ENCODE results near the gene MCC. TPM values are rescaled to one million over a fixed set of nuclear protein-coding genes. Genes with fewer than 3 reads are reported as not detected.
A peak's percentile ranks its signal among the peaks of the same experiment; 100 is the strongest.

Gene MCC
- 1 to 10 TPM; 4.3 TPM for total RNA-seq

DNA sequence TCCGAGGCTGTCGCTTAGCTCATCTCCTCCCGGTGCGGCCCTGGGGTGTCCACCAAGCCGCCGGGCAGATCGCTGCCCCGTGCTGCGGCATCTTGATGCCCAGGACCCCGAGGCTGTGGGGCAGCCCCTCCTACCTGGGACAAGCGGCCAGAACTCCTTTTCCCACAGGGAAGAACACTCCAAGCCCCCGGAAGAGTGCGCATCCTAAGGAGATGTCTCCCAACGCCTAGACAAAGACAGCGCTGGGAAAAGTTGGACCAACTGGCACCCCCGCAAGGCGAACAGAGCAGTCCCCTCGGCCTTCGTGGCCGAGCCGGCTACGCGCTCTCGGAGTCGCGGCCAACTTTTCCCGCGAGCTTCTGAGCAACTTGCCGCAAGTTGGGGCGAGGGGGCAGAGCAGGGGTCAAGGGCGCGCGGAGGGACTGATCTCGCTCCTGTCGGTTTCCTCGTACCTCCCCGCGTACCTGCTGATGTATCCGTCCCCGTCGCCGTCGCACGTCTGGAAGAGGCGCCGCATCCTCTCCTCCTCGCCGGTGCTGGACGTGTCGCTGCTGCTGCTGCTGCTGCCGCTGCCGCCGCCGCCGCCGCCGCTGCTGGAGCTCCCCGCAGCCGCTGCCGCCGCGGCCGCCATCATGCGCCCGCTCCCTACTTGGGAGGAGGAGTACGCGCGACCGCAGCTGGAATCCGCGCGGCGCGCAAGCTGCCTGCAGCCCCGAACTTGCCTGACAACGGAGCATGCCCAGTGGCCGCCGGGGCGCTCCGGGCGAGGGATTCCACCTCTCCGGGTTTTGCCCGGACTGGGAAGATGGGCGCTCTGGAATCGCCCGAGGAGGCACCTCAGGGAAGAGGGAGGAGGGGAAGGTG lies at the start of gene MCC:
TSS of gene MCC (minus strand) at position 673 of the 864 bp plus-strand sequence.
- Mint-ChIP-seq H3K27me3 (peaks cover 38% of the 10 kb centered on the region), H3K36me3 (ENCODE audit: low read depth) (no peaks in the 10 kb centered on the region), H3K4me3 (peak within 1 kb of the TSS; percentile 77), H3K9me3 (peaks cover 7% of the 10 kb centered on the region), H3K27ac (no peak within 1 kb of the TSS), H3K4me1 (no peaks in the 10 kb centered on the region)
- peak; percentile 53 for ATAC-seq (replicated peaks)

- no peak overlapping the region for H3K27ac Mint-ChIP-seq
- peaks cover 81% of the 10 kb centered on the region for H3K36me3 Mint-ChIP-seq (ENCODE audit: low read depth)
Measured at GRCh38 chr5:113531481-113532159, 43.4 kb upstream of the MCC start.

GRCh38 chr5:113527746-113528145 lies 39.5 kb upstream of the MCC start:
- no peaks in the 10 kb centered on the region for H3K27me3 Mint-ChIP-seq
- peaks cover 51% of the 10 kb centered on the region for H3K36me3 Mint-ChIP-seq (ENCODE audit: low read depth)
- peaks cover 7% of the 10 kb centered on the region for H3K4me1 Mint-ChIP-seq
- no peak overlapping the region for H3K27ac Mint-ChIP-seq
- H3K9me3 Mint-ChIP-seq = peaks cover 8% of the 10 kb centered on the region
- ATAC-seq (replicated peaks) = no peak
- no peak overlapping the region for H3K4me3 Mint-ChIP-seq

More at GRCh38 chr5:113531481-113532159, 43.4 kb upstream of the MCC start:
- H3K4me3 Mint-ChIP-seq = no peak overlapping the region
- no peaks in the 10 kb centered on the region for H3K27me3 Mint-ChIP-seq
- no peak for ATAC-seq (replicated peaks)
- H3K4me1 Mint-ChIP-seq = no peaks in the 10 kb centered on the region
- peaks cover 8% of the 10 kb centered on the region for H3K9me3 Mint-ChIP-seq

- Mint-ChIP-seq H3K4me1 (peaks cover 7% of the 10 kb centered on the region), H3K27ac (no peak overlapping the region), H3K9me3 (peaks cover 8% of the 10 kb centered on the region), H3K36me3 (ENCODE audit: low read depth) (peaks cover 43% of the 10 kb centered on the region), H3K27me3 (no peaks in the 10 kb centered on the region), H3K4me3 (no peak overlapping the region)
- ATAC-seq (replicated peaks) = no peak
Measured at GRCh38 chr5:113526421-113526820, 38.2 kb upstream of the MCC start.

DNA sequence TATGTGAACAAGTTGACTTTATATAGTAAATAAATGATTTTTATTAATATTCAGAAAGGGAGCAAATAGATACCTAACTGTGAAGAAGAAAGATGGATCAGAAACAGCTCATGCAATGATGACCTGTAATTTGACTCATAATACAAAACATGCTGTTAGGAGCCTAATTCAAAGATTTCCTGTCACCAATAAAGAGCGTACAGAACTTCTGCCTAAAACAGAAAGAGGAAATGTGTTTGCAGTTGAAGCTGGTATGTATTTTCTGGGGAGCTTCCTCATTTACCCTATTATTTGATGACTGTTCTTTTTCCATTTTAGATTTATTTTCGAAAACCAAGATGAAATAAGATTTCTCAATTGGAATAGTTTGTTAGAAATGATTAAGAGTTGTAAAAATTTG lies 36.7 kb upstream of the MCC start:
- peaks cover 18% of the 10 kb centered on the region for H3K4me1 Mint-ChIP-seq
- H3K36me3 Mint-ChIP-seq (ENCODE audit: low read depth) = peaks cover 43% of the 10 kb centered on the region
- H3K4me3 Mint-ChIP-seq = peak overlapping the region; percentile 40
- ATAC-seq (replicated peaks) = peak; percentile 37
- H3K27me3 Mint-ChIP-seq = no peaks in the 10 kb centered on the region
- no peak overlapping the region for H3K27ac Mint-ChIP-seq
- H3K9me3 Mint-ChIP-seq = no peaks in the 10 kb centered on the region

DNA sequence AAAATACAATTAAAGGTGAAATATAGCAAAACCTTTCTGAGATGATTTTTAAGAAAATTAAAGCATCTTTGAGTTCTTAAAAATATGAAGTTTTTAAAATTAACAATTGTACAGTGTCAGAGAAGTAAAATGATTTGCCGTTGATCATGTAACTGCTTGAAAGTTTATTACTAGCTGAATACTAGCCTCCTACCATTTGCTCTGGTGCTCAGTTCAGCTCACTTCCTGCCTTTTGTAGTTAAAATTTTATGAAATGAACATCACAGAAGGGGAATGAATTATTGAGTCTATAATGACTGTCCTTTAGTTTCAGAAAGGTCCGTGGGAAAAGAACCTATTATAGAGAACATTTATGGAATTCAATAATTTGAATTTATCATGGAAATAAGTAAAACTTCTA lies 34.9 kb upstream of the MCC start:
- no peak for ATAC-seq (replicated peaks)
- no peaks in the 10 kb centered on the region for H3K27me3 Mint-ChIP-seq
- H3K9me3 Mint-ChIP-seq = no peaks in the 10 kb centered on the region
- H3K36me3 Mint-ChIP-seq (ENCODE audit: low read depth) = peaks cover 42% of the 10 kb centered on the region
- no peak overlapping the region for H3K27ac Mint-ChIP-seq
- H3K4me1 Mint-ChIP-seq = peaks cover 26% of the 10 kb centered on the region
- peak overlapping the region; percentile 5 for H3K4me3 Mint-ChIP-seq

DNA sequence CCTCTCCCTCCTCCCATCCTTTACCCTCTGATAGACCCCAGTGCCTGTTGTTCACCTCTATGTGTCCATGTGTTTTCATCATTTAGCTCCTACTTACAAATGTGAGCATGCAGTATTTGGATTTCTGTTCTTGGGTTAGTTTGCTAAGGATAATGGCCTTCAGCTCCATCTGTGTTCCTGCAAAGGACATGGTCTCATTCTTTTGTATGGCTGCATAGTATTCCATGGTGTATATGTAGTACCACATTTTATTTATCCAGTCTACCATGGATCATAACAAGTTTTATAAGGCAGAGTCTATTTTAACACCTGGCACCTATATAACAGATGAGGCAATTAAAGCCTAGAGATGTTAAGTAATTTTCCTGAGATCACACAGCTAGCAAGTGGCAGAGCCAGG lies 32.6 kb upstream of the MCC start:
- H3K36me3 Mint-ChIP-seq (ENCODE audit: low read depth) = peaks cover 42% of the 10 kb centered on the region
- H3K4me1 Mint-ChIP-seq = peaks cover 38% of the 10 kb centered on the region
- ATAC-seq (replicated peaks) = no peak
- H3K4me3 Mint-ChIP-seq = peak overlapping the region; percentile 37
- H3K9me3 Mint-ChIP-seq = no peaks in the 10 kb centered on the region
- H3K27ac Mint-ChIP-seq = peak overlapping the region; percentile 28
- no peaks in the 10 kb centered on the region for H3K27me3 Mint-ChIP-seq

GRCh38 chr5:113520429-113520828 lies 32.2 kb upstream of the MCC start:
- H3K9me3 Mint-ChIP-seq = no peaks in the 10 kb centered on the region
- H3K4me3 Mint-ChIP-seq = peak overlapping the region; percentile 37
- peaks cover 43% of the 10 kb centered on the region for H3K4me1 Mint-ChIP-seq

GRCh38 chr5:113519412-113519811 lies 31.2 kb upstream of the MCC start:
- H3K27ac Mint-ChIP-seq = no peak overlapping the region
- no peak for ATAC-seq (replicated peaks)
- H3K27me3 Mint-ChIP-seq = no peaks in the 10 kb centered on the region
- peaks cover 47% of the 10 kb centered on the region for H3K4me1 Mint-ChIP-seq
- H3K9me3 Mint-ChIP-seq = no peaks in the 10 kb centered on the region
- H3K36me3 Mint-ChIP-seq (ENCODE audit: low read depth) = peaks cover 53% of the 10 kb centered on the region
- peak overlapping the region; percentile 37 for H3K4me3 Mint-ChIP-seq

More at GRCh38 chr5:113520429-113520828, 32.2 kb upstream of the MCC start:
- Mint-ChIP-seq H3K27me3 (no peaks in the 10 kb centered on the region), H3K36me3 (ENCODE audit: low read depth) (peaks cover 46% of the 10 kb centered on the region), H3K27ac (peak overlapping the region; percentile 28)
- peak; percentile 96 for ATAC-seq (replicated peaks)

DNA sequence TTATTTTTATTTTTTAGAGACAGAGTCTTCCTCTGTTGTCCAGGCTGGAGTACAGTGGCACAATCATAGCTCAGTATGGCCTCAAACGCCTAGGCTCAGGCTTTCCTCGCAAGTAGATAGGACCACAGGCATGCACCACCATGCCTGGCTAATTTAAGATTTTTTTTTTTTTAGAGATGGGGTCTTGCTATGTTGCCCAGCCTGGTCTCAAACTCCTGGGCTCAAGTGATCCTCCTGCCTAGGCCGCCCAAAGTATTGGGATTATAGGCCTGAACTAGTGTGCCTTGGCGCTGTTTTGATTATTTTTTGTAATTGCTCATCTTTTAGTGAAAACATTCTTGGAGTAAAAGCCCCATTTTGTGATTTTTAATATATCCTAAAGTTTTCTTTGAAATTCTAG lies 30.6 kb upstream of the MCC start:
- no peak for ATAC-seq (replicated peaks)
- peaks cover 46% of the 10 kb centered on the region for H3K4me1 Mint-ChIP-seq
- H3K27ac Mint-ChIP-seq = no peak overlapping the region
- no peaks in the 10 kb centered on the region for H3K9me3 Mint-ChIP-seq
- H3K27me3 Mint-ChIP-seq = no peaks in the 10 kb centered on the region
- H3K36me3 Mint-ChIP-seq (ENCODE audit: low read depth) = peaks cover 56% of the 10 kb centered on the region
- H3K4me3 Mint-ChIP-seq = no peak overlapping the region

- Mint-ChIP-seq H3K36me3 (ENCODE audit: low read depth) (peaks cover 34% of the 10 kb centered on the region), H3K4me1 (peaks cover 32% of the 10 kb centered on the region), H3K4me3 (peak overlapping the region; percentile 99), H3K27me3 (peaks cover 8% of the 10 kb centered on the region), H3K27ac (peak overlapping the region; percentile 96), H3K9me3 (no peaks in the 10 kb centered on the region)
- no peak for ATAC-seq (replicated peaks)
Measured at GRCh38 chr5:113514289-113514635, 26.0 kb upstream of the MCC start.

- peak within 1 kb of the TSS; percentile 99 for H3K4me3 Mint-ChIP-seq
- peaks cover 32% of the 10 kb centered on the region for H3K4me1 Mint-ChIP-seq
- peak; percentile 98 for ATAC-seq (replicated peaks)
- H3K9me3 Mint-ChIP-seq = no peaks in the 10 kb centered on the region
- peak within 1 kb of the TSS; percentile 96 for H3K27ac Mint-ChIP-seq
- peaks cover 28% of the 10 kb centered on the region for H3K36me3 Mint-ChIP-seq (ENCODE audit: low read depth)
- peaks cover 8% of the 10 kb centered on the region for H3K27me3 Mint-ChIP-seq
Measured at GRCh38 chr5:113513384-113514288, 25.4 kb upstream of the MCC start, which contains the start of gene YTHDC2. TSS of gene YTHDC2 (plus strand) at chr5:113513694. CDS start at chr5:113513896, 202 bp downstream.

- peaks cover 13% of the 10 kb centered on the region for H3K27me3 Mint-ChIP-seq
- peak overlapping the region; percentile 99 for H3K4me3 Mint-ChIP-seq
- H3K9me3 Mint-ChIP-seq = no peaks in the 10 kb centered on the region
- peaks cover 30% of the 10 kb centered on the region for H3K4me1 Mint-ChIP-seq
- H3K27ac Mint-ChIP-seq = no peak overlapping the region
- H3K36me3 Mint-ChIP-seq (ENCODE audit: low read depth) = peaks cover 21% of the 10 kb centered on the region
- no peak for ATAC-seq (replicated peaks)
Measured at GRCh38 chr5:113512341-113512740, 24.1 kb upstream of the MCC start.

DNA sequence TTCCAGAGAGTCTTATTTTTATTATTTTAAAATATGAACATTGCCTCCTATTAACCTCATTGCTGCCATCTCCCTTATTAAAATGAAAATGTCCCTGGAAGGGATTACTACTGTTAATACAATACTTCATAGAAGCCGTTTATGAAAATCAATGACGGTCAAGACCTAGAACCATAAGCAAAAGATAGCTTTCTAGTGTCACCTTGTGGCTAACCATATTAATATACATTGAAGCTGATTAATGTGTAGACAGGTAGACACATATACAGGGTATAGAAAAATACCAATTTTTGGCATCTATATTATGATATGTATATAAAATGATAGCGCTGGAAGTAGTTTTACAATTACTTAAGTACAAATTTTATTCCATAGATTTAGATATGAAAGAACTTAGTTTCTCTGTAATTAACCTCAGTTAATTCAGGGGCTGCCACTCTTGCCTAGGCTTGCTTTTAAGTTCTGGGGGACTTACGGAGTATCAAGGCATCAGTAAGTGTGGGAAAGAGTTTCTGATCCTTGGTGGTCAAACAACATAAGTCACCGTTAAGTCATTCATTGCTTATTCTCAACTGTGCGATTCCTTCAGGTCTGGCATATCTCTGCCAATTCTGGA lies 22.7 kb upstream of the MCC start:
- no peak overlapping the region for H3K27ac Mint-ChIP-seq
- peaks cover 20% of the 10 kb centered on the region for H3K4me1 Mint-ChIP-seq
- peaks cover 15% of the 10 kb centered on the region for H3K36me3 Mint-ChIP-seq (ENCODE audit: low read depth)
- H3K4me3 Mint-ChIP-seq = no peak overlapping the region
- ATAC-seq (replicated peaks) = no peak
- H3K27me3 Mint-ChIP-seq = peaks cover 17% of the 10 kb centered on the region
- H3K9me3 Mint-ChIP-seq = no peaks in the 10 kb centered on the region
